Mucosa of gallbladder (tissue), 1 donor: ENCODE data around the gene TLCD4. TPM values are rescaled to one million over a fixed set of nuclear protein-coding genes. Genes with fewer than 3 reads are reported as not detected.
"Not testable (repeated sequence)": the region's sequence is repeated elsewhere in the genome, so short reads cannot be mapped to it uniquely, and the experiment has no call there.

ENCODE experiments used
- DNase-seq: peaks from one replicate; pipeline ENCODE4 v3.0.0-alpha.2; 2020; ENCODE audit warnings: low spot score
- total RNA-seq: library from RNA; stranded (reverse); gene quantifications from one replicate; pipeline ENCODE4 v1.2.1, GENCODE V29; 2021
- donor health status: DM: no; HTN: no; CAD: no.

TLCD4 gene
- total RNA-seq, 1 donor from 2014 or later, result 24.4 TPM

DNA sequence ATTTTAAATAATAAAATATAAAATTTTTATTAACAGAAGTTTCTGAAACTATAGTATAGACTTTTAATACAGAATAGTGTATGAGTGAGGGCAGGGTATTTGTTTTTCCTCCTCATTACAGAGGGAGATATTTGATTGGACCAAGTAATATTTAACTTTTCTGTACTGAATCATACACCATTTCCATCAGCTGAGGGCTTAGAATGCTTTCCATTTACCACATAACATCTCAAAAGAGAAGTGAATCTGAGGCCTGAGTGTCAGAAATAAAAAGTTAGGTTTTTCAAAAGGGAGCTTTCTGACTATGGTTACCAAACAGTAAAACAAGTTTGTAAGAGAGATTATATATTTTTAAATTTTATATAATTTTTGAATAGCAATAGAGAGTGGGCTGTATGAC is 29.5 kb downstream of the TLCD4 start:
- DNase-seq, result no peak

DNA sequence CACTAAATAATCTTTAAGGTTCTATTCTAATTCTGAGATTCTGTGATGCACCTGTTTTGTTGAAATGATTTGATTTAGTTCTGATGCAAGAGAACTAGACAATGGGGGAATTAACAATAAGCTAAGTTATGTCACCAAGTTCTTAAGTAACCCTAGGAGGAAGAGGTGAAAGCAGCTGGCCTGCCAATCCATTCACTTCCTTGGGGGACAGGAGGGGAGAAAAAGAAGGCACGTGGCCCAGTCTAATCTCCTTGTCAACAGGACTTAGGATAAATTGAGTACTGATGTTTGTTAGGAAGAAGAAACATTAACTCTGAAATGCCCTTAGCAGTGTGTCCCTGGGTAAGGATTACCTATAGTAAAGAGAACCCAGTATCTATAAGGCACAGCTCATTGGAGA is 36.9 kb downstream of the TLCD4 start:
- no peak for DNase-seq

DNA sequence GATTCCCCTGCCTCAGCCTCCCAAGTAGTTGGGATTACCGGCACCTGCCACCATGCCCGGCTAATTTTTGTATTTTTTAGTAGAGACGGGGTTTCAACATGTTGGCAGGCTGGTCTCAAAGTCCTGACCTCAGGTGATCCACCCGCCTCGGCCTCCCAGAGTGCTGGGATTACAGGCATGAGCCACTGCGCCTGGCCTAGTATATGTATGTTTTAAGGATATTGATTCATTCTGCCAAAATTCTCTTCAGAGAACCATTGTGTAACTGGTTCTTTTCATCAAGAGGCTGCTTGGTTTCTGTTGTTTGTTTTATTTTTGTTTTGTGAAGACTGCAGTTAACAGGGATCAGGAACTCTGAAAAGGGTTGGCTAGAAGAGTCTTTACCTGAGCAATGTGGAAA is 48.4 kb downstream of the TLCD4 start:
- DNase-seq, result not testable (repeated sequence)

Other genes with a start within 250 kb of the TLCD4 start
- gene CNN3, start 190.2 kb upstream of the TLCD4 start, total RNA-seq, result 171 TPM
- gene ALG14, start 44.4 kb upstream of the TLCD4 start, total RNA-seq, result 8.5 TPM
- gene RWDD3, start 116.9 kb downstream of the TLCD4 start, total RNA-seq, result 18.8 TPM